Uterus (tissue), 4 donors: ENCODE results near the gene CGNL1. TPM values are rescaled to one million over a fixed set of nuclear protein-coding genes. Genes with fewer than 3 reads are reported as not detected.

Experiments
- DNase-seq, 2 donors: peaks; one replicate each; pipeline ENCODE4 v3.0.0-alpha.2; 2019 to 2020
- H3K27ac ChIP-seq, 2 donors: fragments of 200-600 bp; sonication (generic); 1 replicate in 1 of 2; 2 replicates in 1 of 2; pipeline ENCODE4 v1.5.1; 2016 to 2018
- H3K27me3 ChIP-seq, 2 donors: fragments of 200-600 bp; sonication (generic); one replicate each; pipeline ENCODE4 v1.5.1; 2018 to 2019; ENCODE audit warnings: control low read depth in 1 of 2
- H3K36me3 ChIP-seq, 2 donors: fragments of 200-600 bp; sonication (generic); one replicate each; pipeline ENCODE4 v1.5.1; 2019; ENCODE audit warnings: control low read depth in 1 of 2
- H3K4me1 ChIP-seq, 2 donors: fragments of 200-600 bp; sonication (generic); one replicate each; pipeline ENCODE4 v1.5.1; 2018 to 2019; ENCODE audit warnings: control low read depth in 1 of 2
- H3K4me3 ChIP-seq, 2 donors: fragments of 200-600 bp; sonication (generic); 1 replicate in 1 of 2; 2 replicates in 1 of 2; pipeline ENCODE4 v1.5.1; 2018 to 2019; ENCODE audit warnings: mild to moderate bottlenecking in 1 of 2
- H3K9me3 ChIP-seq, 2 donors: fragments of 200-600 bp; sonication (generic); one replicate each; pipeline ENCODE4 v1.5.1; 2019; ENCODE audit warnings: control low read depth in 1 of 2
- POLR2A ChIP-seq, 2 donors: fragments of 450-650 bp; IDR thresholded peaks; one replicate each; pipeline ENCODE4 v1.6.1; 2016; ENCODE audit warnings: antibody characterized with exemption in 2 of 2, mild to moderate bottlenecking in 1 of 2, moderate library complexity in 1 of 2
- intact Hi-C: fragments of 100-400 bp; cut with DNase I; formaldehyde crosslinking; loops from one replicate; pipeline ENCODE4 v1.15.1; 2023; ENCODE audit warnings: low total_unique reads
- total RNA-seq, 4 donors: library from RNA; depleted of rRNA in 3 of 4; stranded (reverse); fragments of >200 nt in 3 of 4; gene quantifications; one replicate each; pipeline versions ENCODE4 v1.1.0 to v1.2.4, GENCODE V29; 2014 to 2023
- TF ChIP-seq, protein P1 (sequence below), 4 experiments: fragments of 200-600 bp in 2 of 4; fragments of 450-650 bp in 2 of 4; sonication (generic) in 2 of 4; IDR thresholded peaks; one replicate each; pipeline ENCODE4 v1.5.1; 2016 to 2019; ENCODE audit warnings: antibody characterized with exemption in 4 of 4, mild to moderate bottlenecking in 2 of 4, moderate library complexity in 1 of 4
- donor health status: DM: yes; HTN: yes; CAD: no.

CGNL1 gene
- total RNA-seq, 4 donors from 2014 or later = 15.1 to 74.4 (median 31.7) TPM

- TF ChIP-seq, protein P1, sequence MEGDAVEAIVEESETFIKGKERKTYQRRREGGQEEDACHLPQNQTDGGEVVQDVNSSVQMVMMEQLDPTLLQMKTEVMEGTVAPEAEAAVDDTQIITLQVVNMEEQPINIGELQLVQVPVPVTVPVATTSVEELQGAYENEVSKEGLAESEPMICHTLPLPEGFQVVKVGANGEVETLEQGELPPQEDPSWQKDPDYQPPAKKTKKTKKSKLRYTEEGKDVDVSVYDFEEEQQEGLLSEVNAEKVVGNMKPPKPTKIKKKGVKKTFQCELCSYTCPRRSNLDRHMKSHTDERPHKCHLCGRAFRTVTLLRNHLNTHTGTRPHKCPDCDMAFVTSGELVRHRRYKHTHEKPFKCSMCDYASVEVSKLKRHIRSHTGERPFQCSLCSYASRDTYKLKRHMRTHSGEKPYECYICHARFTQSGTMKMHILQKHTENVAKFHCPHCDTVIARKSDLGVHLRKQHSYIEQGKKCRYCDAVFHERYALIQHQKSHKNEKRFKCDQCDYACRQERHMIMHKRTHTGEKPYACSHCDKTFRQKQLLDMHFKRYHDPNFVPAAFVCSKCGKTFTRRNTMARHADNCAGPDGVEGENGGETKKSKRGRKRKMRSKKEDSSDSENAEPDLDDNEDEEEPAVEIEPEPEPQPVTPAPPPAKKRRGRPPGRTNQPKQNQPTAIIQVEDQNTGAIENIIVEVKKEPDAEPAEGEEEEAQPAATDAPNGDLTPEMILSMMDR (IDR thresholded peaks at IDR 0.05) = no peak
- TF ChIP-seq POLR2A (IDR thresholded peaks at IDR 0.05) = no peak
- peaks cover 5 to 12% of the 10 kb centered on the region in 2 donors for H3K4me1 ChIP-seq
- no peak overlapping the region for H3K4me3 ChIP-seq
- no peaks in the 10 kb centered on the region for H3K36me3 ChIP-seq
- H3K27ac ChIP-seq = peak overlapping the region; percentile 75 to 85
- H3K27me3 ChIP-seq = no peaks in the 10 kb centered on the region
- intact Hi-C loops = no loop called here
- DNase-seq = no peak
- no peaks in the 10 kb centered on the region for H3K9me3 ChIP-seq
These were observed 218.2 kb downstream of the CGNL1 start for GRCh38 chr15:57594479-57594878.

- H3K4me3 ChIP-seq = no peak overlapping the region
- H3K4me1 ChIP-seq = peaks cover 5 to 12% of the 10 kb centered on the region in 2 donors
- H3K27ac ChIP-seq = peak overlapping the region; percentile 75 to 81
- no peaks in the 10 kb centered on the region for H3K9me3 ChIP-seq
- no peaks in the 10 kb centered on the region for H3K27me3 ChIP-seq
- no peak for DNase-seq
- intact Hi-C loops = no loop called here
- H3K36me3 ChIP-seq = no peaks in the 10 kb centered on the region
- TF ChIP-seq, protein P1 (IDR thresholded peaks at IDR 0.05) = no peak
- no peak for TF ChIP-seq POLR2A (IDR thresholded peaks at IDR 0.05)
These were observed 218.9 kb downstream of the CGNL1 start for GRCh38 chr15:57595011-57595866.

DNA sequence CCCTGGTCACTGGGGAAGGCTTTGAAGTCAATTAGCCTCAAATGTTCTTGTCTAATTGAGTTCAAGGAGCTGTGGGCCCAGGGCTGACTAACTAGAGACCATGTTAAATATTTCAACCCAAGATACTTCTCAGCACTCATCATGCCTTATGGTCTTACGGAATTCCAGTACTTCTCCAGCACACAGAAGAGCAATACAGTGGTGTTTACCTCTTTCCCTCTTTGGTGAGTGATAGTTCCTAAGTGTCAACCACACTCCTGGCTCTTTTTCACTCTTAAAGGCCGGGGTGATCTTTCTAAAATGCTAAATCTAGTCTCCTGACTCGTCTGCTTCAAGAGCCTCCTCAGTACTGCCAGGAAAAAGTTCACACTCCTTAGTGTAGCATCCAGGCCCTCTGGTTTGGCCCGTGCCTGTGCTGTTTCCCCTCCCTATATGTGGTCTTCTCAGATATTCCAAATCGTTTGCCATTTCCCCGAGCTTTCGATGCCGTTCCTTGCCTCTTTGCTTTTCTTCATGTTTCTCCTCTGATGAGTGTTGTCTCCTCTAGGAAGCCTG lies 220.1 kb downstream of the CGNL1 start:
- H3K9me3 ChIP-seq = no peaks in the 10 kb centered on the region

GRCh38 chr15:57596978-57597377 lies 220.7 kb downstream of the CGNL1 start:
- intact Hi-C loops = no loop called here
- Histone ChIP-seq H3K4me1 (peaks cover 4 to 5% of the 10 kb centered on the region in 2 donors), H3K27ac (peak overlapping the region; percentile 75 to 81), H3K36me3 (no peaks in the 10 kb centered on the region), H3K9me3 (no peaks in the 10 kb centered on the region), H3K27me3 (no peaks in the 10 kb centered on the region), H3K4me3 (no peak overlapping the region)
- no peak for TF ChIP-seq POLR2A (IDR thresholded peaks at IDR 0.05)
- TF ChIP-seq, protein P1 (IDR thresholded peaks at IDR 0.05) = no peak
- DNase-seq = peak in 1 of 2 donors; percentile 45

More for the DNA sequence above, 220.1 kb downstream of the CGNL1 start:
- Histone ChIP-seq H3K4me3 (no peak overlapping the region), H3K27ac (peak overlapping the region; percentile 75 to 81), H3K4me1 (peaks cover 5 to 7% of the 10 kb centered on the region in 2 donors), H3K27me3 (no peaks in the 10 kb centered on the region), H3K36me3 (no peaks in the 10 kb centered on the region)
- intact Hi-C loops = no loop called here
- no peak for DNase-seq
- TF ChIP-seq POLR2A (IDR thresholded peaks at IDR 0.05) = no peak
- TF ChIP-seq, protein P1 (IDR thresholded peaks at IDR 0.05) = no peak

DNA sequence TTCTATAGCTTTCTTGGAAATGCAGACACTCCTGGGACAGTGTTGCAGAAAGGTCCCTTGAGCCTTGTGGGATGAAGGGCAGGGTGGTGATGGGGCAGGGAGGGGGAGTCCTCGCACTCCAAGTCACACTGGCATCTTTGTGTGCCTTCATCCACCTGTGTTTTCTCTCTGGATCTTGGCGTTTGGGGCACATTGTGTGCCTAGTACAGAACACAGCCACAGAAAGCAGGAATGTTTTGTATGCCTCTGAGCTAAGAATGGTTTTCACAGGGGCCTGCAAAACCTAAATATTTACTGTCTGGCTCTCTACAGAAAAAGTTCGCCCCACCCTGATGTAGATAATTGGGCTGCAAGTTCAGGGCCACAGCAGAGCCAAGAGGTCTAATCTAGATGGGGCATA lies 221.1 kb downstream of the CGNL1 start:
- Histone ChIP-seq H3K27ac (peak overlapping the region; percentile 75 to 81), H3K4me3 (no peak overlapping the region), H3K9me3 (no peaks in the 10 kb centered on the region), H3K36me3 (no peaks in the 10 kb centered on the region), H3K27me3 (no peaks in the 10 kb centered on the region), H3K4me1 (peaks cover 4 to 5% of the 10 kb centered on the region in 2 donors)
- TF ChIP-seq, protein P1 (IDR thresholded peaks at IDR 0.05) = no peak
- TF ChIP-seq POLR2A (IDR thresholded peaks at IDR 0.05) = no peak
- intact Hi-C loops = no loop called here
- no peak for DNase-seq
